GM21447 (cell line): ENCODE results near the gene ERICH6B.

Experiments used
- ATAC-seq: cut with Tn5 transposase; IDR thresholded peaks from one replicate; pipeline ENCODE4 v1.9.1; 2021; ENCODE audit not compliant: unreplicated experiment

The ERICH6B gene

DNA sequence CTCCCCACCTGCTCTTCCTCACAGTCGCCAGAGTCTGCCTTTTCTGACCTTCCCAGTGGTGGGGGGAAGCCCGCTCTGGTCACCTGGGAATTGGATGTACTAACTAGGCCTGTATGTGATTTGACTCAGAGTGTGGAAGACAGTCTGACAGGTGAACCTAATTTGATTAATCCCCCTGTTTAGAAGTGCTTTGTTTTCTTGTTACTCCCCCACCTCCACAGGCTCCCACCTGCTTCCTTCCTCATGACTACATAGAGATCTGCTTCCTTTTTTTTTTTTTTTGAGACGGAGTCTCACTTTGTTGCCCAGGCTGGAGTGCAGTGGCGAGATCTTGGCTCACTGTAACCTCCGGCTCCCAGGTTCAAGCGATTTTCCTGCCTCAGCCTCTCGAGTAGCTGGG, 106.8 kb downstream of the ERICH6B start:
- no peak for ATAC-seq

DNA sequence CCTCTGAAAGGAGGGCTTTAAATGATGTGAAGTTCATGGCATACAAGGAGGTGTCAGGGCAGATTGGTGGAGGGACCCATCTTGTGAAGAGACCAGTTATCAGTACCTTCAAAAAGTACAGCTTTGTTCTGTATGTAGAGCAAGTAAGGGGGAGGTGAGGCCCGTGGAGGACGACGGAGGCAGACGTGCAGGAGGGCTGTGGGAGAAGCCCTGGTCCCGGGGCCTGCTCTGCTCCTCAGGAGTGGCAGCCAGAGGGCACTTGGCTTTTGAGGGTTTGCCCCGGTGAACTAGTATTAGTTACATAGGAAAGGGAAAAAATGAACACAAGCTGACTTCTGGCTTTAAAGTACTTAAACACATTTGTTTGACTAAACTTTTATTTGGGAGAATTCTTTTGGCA, 108.7 kb downstream of the ERICH6B start:
- no peak for ATAC-seq

DNA sequence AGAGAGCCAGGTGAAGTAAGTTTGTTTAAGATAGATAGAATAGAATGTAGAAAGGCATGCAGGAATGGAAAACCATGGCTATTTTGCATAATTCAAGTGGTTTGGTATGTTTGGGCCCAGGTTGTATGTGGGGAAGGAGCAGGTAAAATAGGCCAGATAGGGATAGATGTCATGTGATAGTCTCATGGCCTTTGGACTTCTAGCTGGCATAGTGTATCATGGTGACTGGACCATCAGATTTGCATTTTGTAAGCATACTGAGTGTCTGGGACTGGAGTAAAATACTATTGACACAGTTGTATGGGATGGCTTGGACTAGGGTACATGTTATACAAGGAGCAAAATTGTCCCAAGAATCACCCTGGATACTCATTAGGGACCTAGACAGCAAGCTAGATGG, 111.9 kb downstream of the ERICH6B start:
- ATAC-seq: no peak

DNA sequence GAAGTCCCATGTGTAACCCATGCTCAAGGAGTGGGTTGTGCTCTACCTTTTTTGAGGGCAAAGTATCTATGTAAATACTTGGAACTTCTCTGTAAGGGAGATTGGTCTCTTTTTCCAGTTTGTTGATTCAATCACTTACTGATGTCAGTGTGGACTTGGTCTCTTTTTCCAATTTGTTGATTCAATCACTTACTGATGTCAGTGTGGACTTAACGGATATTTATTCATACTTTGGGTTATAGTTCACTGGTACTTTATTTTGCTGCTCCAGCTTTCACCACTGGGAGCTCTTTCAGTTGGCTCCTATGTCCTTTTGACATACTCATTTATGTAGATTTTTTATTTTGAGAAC, 114.4 kb downstream of the ERICH6B start:
- ATAC-seq: no peak

DNA sequence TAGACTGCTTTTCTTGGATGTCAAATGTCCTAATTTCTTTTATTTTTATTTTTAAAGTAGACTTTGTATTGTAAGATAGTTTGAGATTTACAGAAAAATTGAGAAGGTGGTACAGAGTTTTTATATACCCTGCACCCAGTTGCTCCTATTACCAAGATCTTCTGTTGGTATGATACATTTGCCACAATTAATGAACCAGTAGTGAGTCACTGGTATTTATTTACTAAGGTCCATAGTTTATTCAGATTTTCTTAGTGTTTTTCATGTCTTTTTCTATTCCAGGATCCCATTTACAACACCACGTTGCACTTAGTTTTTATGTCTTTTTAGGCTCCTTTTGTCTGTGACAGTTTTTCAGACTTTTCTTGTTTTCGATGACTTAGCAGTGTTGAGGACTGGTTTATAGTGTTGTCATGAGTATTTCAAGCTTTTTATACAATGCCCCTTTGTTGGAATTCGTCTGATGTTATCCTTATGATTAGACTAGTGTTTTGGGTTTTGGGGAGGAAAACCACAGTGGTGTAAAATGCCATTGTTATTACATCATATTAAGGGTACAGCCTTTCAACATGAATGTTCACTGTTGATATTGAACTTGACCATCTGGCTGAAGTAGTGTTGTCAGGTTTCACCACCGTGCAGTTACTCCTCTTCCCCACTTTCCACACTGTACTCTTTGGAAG, 114.9 kb downstream of the ERICH6B start:
- no peak for ATAC-seq

DNA sequence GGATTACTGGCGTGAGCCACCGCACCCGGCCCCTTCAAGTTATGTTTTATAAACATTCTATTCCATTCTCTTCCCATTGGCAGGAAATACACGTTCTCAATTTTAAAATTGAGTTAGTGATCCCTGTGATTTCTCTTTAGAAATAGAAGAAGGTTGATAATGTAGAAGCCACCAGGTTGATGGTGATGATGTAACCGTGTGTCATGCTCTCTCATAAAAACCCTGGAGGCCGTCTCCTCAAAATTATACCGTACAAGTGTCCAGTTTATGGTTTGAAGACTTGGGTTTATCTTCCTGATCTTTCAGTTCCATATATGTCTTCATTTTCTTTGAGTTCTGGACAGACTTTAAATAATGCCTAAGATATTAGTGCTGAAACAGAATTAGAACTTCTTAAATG, 118.6 kb downstream of the ERICH6B start:
- ATAC-seq: no peak

DNA sequence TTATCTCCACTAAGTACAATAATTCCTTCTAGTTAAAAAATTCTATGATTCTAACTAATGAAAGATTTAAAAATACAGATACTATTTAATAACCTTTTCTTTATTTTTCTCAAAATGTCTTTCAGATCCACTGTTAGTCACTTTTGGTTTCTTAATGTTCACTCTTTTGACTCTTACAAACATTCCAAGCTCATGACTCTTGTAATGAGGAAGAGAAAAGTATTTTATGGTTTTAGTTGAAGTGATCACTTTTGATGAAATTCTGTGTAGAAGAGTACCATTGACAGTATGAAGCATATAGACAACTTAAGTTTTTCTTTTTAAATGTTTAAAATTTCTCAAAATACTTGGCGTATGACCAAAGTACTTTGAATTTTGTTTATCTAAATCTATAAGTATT, 123.0 kb downstream of the ERICH6B start:
- ATAC-seq: no peak
